NCI-H526 treated with DMSO at 0.1 percent for 48 hours (cell line): ENCODE data around the gene DNAI4.

Source experiments
- DNase-seq: peaks from one replicate; lab custom pipeline; 2025; lab: John Stamatoyannopoulos, UW

DNAI4 gene

GRCh38 chr1:66767626-66768025, 157.0 kb downstream of the DNAI4 start:
- DNase-seq: no peak

GRCh38 chr1:66764994-66765578, 159.6 kb downstream of the DNAI4 start:
- peak; percentile 42 for DNase-seq
